HL-60 (cell line): ENCODE data around the gene MYLK4.

Experiments used
- GABPA ChIP-seq: IDR thresholded peaks from 2 replicates; pipeline ENCODE4 v1.6.1; 2012; ENCODE audit warnings: low read depth
- POLR2AphosphoS5 ChIP-seq: IDR thresholded peaks from 2 replicates; pipeline ENCODE4 v1.6.1; 2012; ENCODE audit warnings: low read depth
- TF ChIP-seq, protein P1 (sequence below): IDR thresholded peaks from one replicate; pipeline ENCODE4 v1.5.1; 2011; ENCODE audit warnings: low read length, control low read depth, inconsistent platforms; ENCODE audit not compliant: insufficient read depth
- TF ChIP-seq, protein P2 (sequence below): IDR thresholded peaks from 2 replicates; pipeline ENCODE4 v1.6.1; 2012; ENCODE audit warnings: low read depth; ENCODE audit not compliant: insufficient replicate concordance

DNA sequence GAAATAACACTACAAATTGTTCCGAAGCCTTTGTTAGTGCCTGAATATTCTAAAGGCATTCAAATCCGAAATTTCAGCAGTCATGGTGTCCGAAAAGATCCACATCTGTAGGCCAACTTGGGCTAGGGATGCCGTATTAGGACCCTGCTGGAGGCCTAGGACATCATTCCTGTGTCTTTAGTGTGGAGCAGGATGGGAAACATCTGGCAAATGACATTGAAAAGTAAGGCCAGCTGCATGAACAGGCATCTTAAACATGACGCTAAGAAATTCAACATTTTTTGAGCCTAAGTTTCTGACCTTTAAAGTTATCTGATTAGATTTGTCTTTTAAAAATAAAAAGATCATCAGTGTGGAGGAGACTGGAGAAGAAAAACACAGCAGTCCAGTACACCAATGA, 91.3 kb downstream of the MYLK4 start:
- TF ChIP-seq, protein P1, sequence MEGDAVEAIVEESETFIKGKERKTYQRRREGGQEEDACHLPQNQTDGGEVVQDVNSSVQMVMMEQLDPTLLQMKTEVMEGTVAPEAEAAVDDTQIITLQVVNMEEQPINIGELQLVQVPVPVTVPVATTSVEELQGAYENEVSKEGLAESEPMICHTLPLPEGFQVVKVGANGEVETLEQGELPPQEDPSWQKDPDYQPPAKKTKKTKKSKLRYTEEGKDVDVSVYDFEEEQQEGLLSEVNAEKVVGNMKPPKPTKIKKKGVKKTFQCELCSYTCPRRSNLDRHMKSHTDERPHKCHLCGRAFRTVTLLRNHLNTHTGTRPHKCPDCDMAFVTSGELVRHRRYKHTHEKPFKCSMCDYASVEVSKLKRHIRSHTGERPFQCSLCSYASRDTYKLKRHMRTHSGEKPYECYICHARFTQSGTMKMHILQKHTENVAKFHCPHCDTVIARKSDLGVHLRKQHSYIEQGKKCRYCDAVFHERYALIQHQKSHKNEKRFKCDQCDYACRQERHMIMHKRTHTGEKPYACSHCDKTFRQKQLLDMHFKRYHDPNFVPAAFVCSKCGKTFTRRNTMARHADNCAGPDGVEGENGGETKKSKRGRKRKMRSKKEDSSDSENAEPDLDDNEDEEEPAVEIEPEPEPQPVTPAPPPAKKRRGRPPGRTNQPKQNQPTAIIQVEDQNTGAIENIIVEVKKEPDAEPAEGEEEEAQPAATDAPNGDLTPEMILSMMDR, result no peak
- TF ChIP-seq, protein P2, sequence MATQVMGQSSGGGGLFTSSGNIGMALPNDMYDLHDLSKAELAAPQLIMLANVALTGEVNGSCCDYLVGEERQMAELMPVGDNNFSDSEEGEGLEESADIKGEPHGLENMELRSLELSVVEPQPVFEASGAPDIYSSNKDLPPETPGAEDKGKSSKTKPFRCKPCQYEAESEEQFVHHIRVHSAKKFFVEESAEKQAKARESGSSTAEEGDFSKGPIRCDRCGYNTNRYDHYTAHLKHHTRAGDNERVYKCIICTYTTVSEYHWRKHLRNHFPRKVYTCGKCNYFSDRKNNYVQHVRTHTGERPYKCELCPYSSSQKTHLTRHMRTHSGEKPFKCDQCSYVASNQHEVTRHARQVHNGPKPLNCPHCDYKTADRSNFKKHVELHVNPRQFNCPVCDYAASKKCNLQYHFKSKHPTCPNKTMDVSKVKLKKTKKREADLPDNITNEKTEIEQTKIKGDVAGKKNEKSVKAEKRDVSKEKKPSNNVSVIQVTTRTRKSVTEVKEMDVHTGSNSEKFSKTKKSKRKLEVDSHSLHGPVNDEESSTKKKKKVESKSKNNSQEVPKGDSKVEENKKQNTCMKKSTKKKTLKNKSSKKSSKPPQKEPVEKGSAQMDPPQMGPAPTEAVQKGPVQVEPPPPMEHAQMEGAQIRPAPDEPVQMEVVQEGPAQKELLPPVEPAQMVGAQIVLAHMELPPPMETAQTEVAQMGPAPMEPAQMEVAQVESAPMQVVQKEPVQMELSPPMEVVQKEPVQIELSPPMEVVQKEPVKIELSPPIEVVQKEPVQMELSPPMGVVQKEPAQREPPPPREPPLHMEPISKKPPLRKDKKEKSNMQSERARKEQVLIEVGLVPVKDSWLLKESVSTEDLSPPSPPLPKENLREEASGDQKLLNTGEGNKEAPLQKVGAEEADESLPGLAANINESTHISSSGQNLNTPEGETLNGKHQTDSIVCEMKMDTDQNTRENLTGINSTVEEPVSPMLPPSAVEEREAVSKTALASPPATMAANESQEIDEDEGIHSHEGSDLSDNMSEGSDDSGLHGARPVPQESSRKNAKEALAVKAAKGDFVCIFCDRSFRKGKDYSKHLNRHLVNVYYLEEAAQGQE, result no peak
- TF ChIP-seq POLR2AphosphoS5, result no peak
- TF ChIP-seq GABPA, result no peak
